Measurements from ENCODE around the gene LAMC1. TPM values are rescaled to one million over a fixed set of nuclear protein-coding genes. Genes with fewer than 3 reads are reported as not detected.
"Not testable (repeated sequence)": the region's sequence is repeated elsewhere in the genome, so short reads cannot be mapped to it uniquely, and the experiment has no call there.

Gene LAMC1
- total and polyA plus RNA-seq, 2 donors (not counting 1 experiment from before 2014, with no cell fraction given): 408 to 604 TPM

- H3K4me1 ChIP-seq (ENCODE audit: control insufficient read depth, extremely low read depth, insufficient read depth, low read length): peaks cover 15% of the 10 kb centered on the region
- no peak overlapping the region for H3K4me3 ChIP-seq (replicated peaks in 1 of 4; ENCODE audit: control extremely low read depth in 1 of 4, insufficient read depth in 1 of 4, low read depth in 3 of 4, low read length in 4 of 4)
- no peaks in the 10 kb centered on the region for H3K36me3 ChIP-seq (ENCODE audit: control insufficient read depth, insufficient read depth, low read length)
- no peak overlapping the region for H3K9ac ChIP-seq (ENCODE audit: insufficient read depth, low read length)
- no peaks in the 10 kb centered on the region for H3K9me3 ChIP-seq (ENCODE audit: control insufficient read depth, insufficient read depth, low read depth, low read length)
- H4K20me1 ChIP-seq (ENCODE audit: control insufficient read depth, extremely low read depth, insufficient read depth, low read length): peaks cover 13% of the 10 kb centered on the region
- TF ChIP-seq EZH2 (IDR thresholded peaks at IDR 0.05; ENCODE audit: low read length, missing control alignments): no peak
- TF ChIP-seq CTCF (conservative IDR thresholded peaks at IDR 0.05 in 1 of 2, IDR thresholded peaks at IDR 0.05 in 1 of 2; ENCODE audit: low read depth in 1 of 2, low read length in 2 of 2): no peak
- no peaks in the 10 kb centered on the region for H3K27me3 ChIP-seq (ENCODE audit: control insufficient read depth, insufficient read depth, low read length)
- H3K79me2 ChIP-seq (ENCODE audit: control insufficient read depth, insufficient read depth, low read length): peaks cover 91% of the 10 kb centered on the region
- no peak for DNase-seq (ENCODE audit: low read depth in 2 of 2)
- H3K4me2 ChIP-seq (ENCODE audit: extremely low read depth, insufficient read depth, low read length): no peak overlapping the region
- no peak overlapping the region for H2AFZ ChIP-seq (ENCODE audit: low read length)
- H3K27ac ChIP-seq (ENCODE audit: insufficient read depth, low read length): no peak overlapping the region
Measured at GRCh38 chr1:183065168-183065706, 42.0 kb downstream of the LAMC1 start.

- not testable (repeated sequence) for H4K20me1 ChIP-seq (ENCODE audit: control insufficient read depth, extremely low read depth, insufficient read depth, low read length); DNase-seq (ENCODE audit: low read depth in 2 of 2); H3K9me3 ChIP-seq (ENCODE audit: control insufficient read depth, insufficient read depth, low read depth, low read length); H3K4me3 ChIP-seq (replicated peaks in 1 of 4; ENCODE audit: control extremely low read depth in 1 of 4, insufficient read depth in 1 of 4, low read depth in 3 of 4, low read length in 4 of 4); H3K9ac ChIP-seq (ENCODE audit: insufficient read depth, low read length); H3K27me3 ChIP-seq (ENCODE audit: control insufficient read depth, insufficient read depth, low read length); H3K36me3 ChIP-seq (ENCODE audit: control insufficient read depth, insufficient read depth, low read length); H3K27ac ChIP-seq (ENCODE audit: insufficient read depth, low read length); H3K4me2 ChIP-seq (ENCODE audit: extremely low read depth, insufficient read depth, low read length); H2AFZ ChIP-seq (ENCODE audit: low read length)
- Histone ChIP-seq H3K79me2 (ENCODE audit: control insufficient read depth, insufficient read depth, low read length) (peaks cover 91% of the 10 kb centered on the region), H3K4me1 (ENCODE audit: control insufficient read depth, extremely low read depth, insufficient read depth, low read length) (peaks cover 13% of the 10 kb centered on the region)
Measured at GRCh38 chr1:183066432-183066831, 43.2 kb downstream of the LAMC1 start.

GRCh38 chr1:183069562-183070216 lies 46.5 kb downstream of the LAMC1 start:
- Histone ChIP-seq H4K20me1 (ENCODE audit: control insufficient read depth, extremely low read depth, insufficient read depth, low read length) (peaks cover 14% of the 10 kb centered on the region), H3K9ac (ENCODE audit: insufficient read depth, low read length) (no peak overlapping the region), H3K27ac (ENCODE audit: insufficient read depth, low read length) (no peak overlapping the region), H3K4me2 (ENCODE audit: extremely low read depth, insufficient read depth, low read length) (no peak overlapping the region), H3K36me3 (ENCODE audit: control insufficient read depth, insufficient read depth, low read length) (no peaks in the 10 kb centered on the region), H3K79me2 (ENCODE audit: control insufficient read depth, insufficient read depth, low read length) (peaks cover 89% of the 10 kb centered on the region), H3K4me3 (replicated peaks in 1 of 4; ENCODE audit: control extremely low read depth in 1 of 4, insufficient read depth in 1 of 4, low read depth in 3 of 4, low read length in 4 of 4) (no peak overlapping the region), H2AFZ (ENCODE audit: low read length) (no peak overlapping the region), H3K27me3 (ENCODE audit: control insufficient read depth, insufficient read depth, low read length) (no peaks in the 10 kb centered on the region), H3K4me1 (ENCODE audit: control insufficient read depth, extremely low read depth, insufficient read depth, low read length) (peaks cover 18% of the 10 kb centered on the region), H3K9me3 (ENCODE audit: control insufficient read depth, insufficient read depth, low read depth, low read length) (no peaks in the 10 kb centered on the region)
- TF ChIP-seq CTCF (conservative IDR thresholded peaks at IDR 0.05 in 1 of 2, IDR thresholded peaks at IDR 0.05 in 1 of 2; ENCODE audit: low read depth in 1 of 2, low read length in 2 of 2): no peak
- TF ChIP-seq EZH2 (IDR thresholded peaks at IDR 0.05; ENCODE audit: low read length, missing control alignments): no peak
- peak in 1 of 2 donors; percentile 68 for DNase-seq (ENCODE audit: low read depth in 2 of 2)

Data from fibroblast of lung (primary cell).